HAP-1 (cell line): ENCODE results near the gene DLG2.
A peak's percentile ranks its signal among the peaks of the same experiment; 100 is the strongest.

Source experiments
- DNase-seq, 2 experiments: peaks; one replicate each; pipeline ENCODE4 v3.0.0-alpha.2; 2016 to 2020; ENCODE audit warnings: low spot score in 2 of 2
- H3K27me3 ChIP-seq: fragments of 250-450 bp; sonication (Bioruptor Pico); 2 replicates; pipeline ENCODE4 v1.5.1; 2020; ENCODE audit warnings: low read depth, mild to moderate bottlenecking, moderate library complexity
- H3K36me3 ChIP-seq: fragments of 250-450 bp; sonication (Bioruptor Pico); replicated peaks from 2 replicates; pipeline ENCODE4 v1.5.1; 2020; ENCODE audit warnings: mild to moderate bottlenecking
- H3K4me1 ChIP-seq: fragments of 250-450 bp; sonication (Bioruptor Pico); 2 replicates; pipeline ENCODE4 v1.5.1; 2020; ENCODE audit warnings: mild to moderate bottlenecking
- H3K4me3 ChIP-seq: fragments of 250-450 bp; sonication (Bioruptor Pico); 2 replicates; pipeline ENCODE4 v1.5.1; 2020; ENCODE audit warnings: mild to moderate bottlenecking, moderate library complexity
- H3K9me3 ChIP-seq: fragments of 250-450 bp; sonication (Bioruptor Pico); 2 replicates; pipeline ENCODE4 v1.5.1; 2020; ENCODE audit warnings: mild to moderate bottlenecking, moderate library complexity
- in situ Hi-C: fragments of 300-500 bp; cut with MboI; formaldehyde crosslinking; loops from 3 replicates; pipeline ENCODE4 v1.14.3; 2020; ENCODE audit warnings: low sequenced_read_pairs, inconsistent platforms, mixed read lengths

DLG2 gene

GRCh38 chr11:85526564-85526963 lies 100.6 kb downstream of the DLG2 start:
- H3K4me1 ChIP-seq, result peaks cover 20% of the 10 kb centered on the region
- peak in 1 of 2 experiments; percentile 76 for DNase-seq
- no peak overlapping the region for H3K4me3 ChIP-seq
- in situ Hi-C loops, result no loop called here
- H3K27me3 ChIP-seq, result no peaks in the 10 kb centered on the region
- H3K36me3 ChIP-seq, result no peaks in the 10 kb centered on the region
- H3K9me3 ChIP-seq, result peaks cover 15% of the 10 kb centered on the region

- in situ Hi-C loops, result no loop called here
- no peak for DNase-seq
- Histone ChIP-seq H3K4me1 (peaks cover 20% of the 10 kb centered on the region), H3K27me3 (no peaks in the 10 kb centered on the region), H3K36me3 (no peaks in the 10 kb centered on the region), H3K9me3 (peaks cover 16% of the 10 kb centered on the region), H3K4me3 (no peak overlapping the region)
Measured at GRCh38 chr11:85525686-85526085, 101.5 kb downstream of the DLG2 start.

- no peaks in the 10 kb centered on the region for H3K27me3 ChIP-seq
- DNase-seq, result no peak
- peaks cover 8% of the 10 kb centered on the region for H3K4me1 ChIP-seq
- in situ Hi-C loops, result no loop called here
- H3K36me3 ChIP-seq, result no peaks in the 10 kb centered on the region
- peaks cover 6% of the 10 kb centered on the region for H3K9me3 ChIP-seq
- no peak overlapping the region for H3K4me3 ChIP-seq
Measured at GRCh38 chr11:85517272-85517671, 109.9 kb downstream of the DLG2 start.

GRCh38 chr11:85495918-85496317 lies 131.2 kb downstream of the DLG2 start:
- no peaks in the 10 kb centered on the region for H3K9me3 ChIP-seq

GRCh38 chr11:85494396-85494795 lies 132.7 kb downstream of the DLG2 start:
- in situ Hi-C loops, result no loop called here
- H3K4me3 ChIP-seq, result no peak overlapping the region
- H3K9me3 ChIP-seq, result no peaks in the 10 kb centered on the region
- DNase-seq, result no peak
- no peaks in the 10 kb centered on the region for H3K4me1 ChIP-seq
- H3K36me3 ChIP-seq, result no peaks in the 10 kb centered on the region
- no peaks in the 10 kb centered on the region for H3K27me3 ChIP-seq

More at GRCh38 chr11:85495918-85496317, 131.2 kb downstream of the DLG2 start:
- H3K4me1 ChIP-seq, result no peaks in the 10 kb centered on the region
- in situ Hi-C loops, result no loop called here
- H3K36me3 ChIP-seq, result no peaks in the 10 kb centered on the region
- no peaks in the 10 kb centered on the region for H3K27me3 ChIP-seq
- no peak for DNase-seq
- H3K4me3 ChIP-seq, result no peak overlapping the region

- Histone ChIP-seq H3K4me3 (no peak overlapping the region), H3K9me3 (peaks cover 3% of the 10 kb centered on the region; the same call in 1 of the 2 replicates), H3K4me1 (no peaks in the 10 kb centered on the region), H3K27me3 (no peaks in the 10 kb centered on the region), H3K36me3 (no peaks in the 10 kb centered on the region)
- DNase-seq, result no peak
- in situ Hi-C loops, result no loop called here
Measured at GRCh38 chr11:85485902-85486301, 141.2 kb downstream of the DLG2 start.

GRCh38 chr11:85483861-85484260 lies 143.3 kb downstream of the DLG2 start:
- in situ Hi-C loops, result no loop called here
- Histone ChIP-seq H3K4me1 (no peaks in the 10 kb centered on the region), H3K9me3 (peaks cover 3% of the 10 kb centered on the region; the same call in 1 of the 2 replicates), H3K36me3 (no peaks in the 10 kb centered on the region), H3K27me3 (no peaks in the 10 kb centered on the region), H3K4me3 (no peak overlapping the region)
- no peak for DNase-seq

GRCh38 chr11:85481862-85482261 lies 145.3 kb downstream of the DLG2 start:
- H3K9me3 ChIP-seq, result peaks cover 3% of the 10 kb centered on the region; the same call in 1 of the 2 replicates
- H3K4me1 ChIP-seq, result no peaks in the 10 kb centered on the region
- in situ Hi-C loops, result no loop called here

GRCh38 chr11:85475660-85476517 lies 151.3 kb downstream of the DLG2 start:
- in situ Hi-C loops, result no loop called here
- no peaks in the 10 kb centered on the region for H3K27me3 ChIP-seq
- no peak for DNase-seq

More at GRCh38 chr11:85481862-85482261, 145.3 kb downstream of the DLG2 start:
- Histone ChIP-seq H3K36me3 (no peaks in the 10 kb centered on the region), H3K4me3 (no peak overlapping the region), H3K27me3 (no peaks in the 10 kb centered on the region)
- DNase-seq, result no peak

GRCh38 chr11:85472953-85473352 lies 154.2 kb downstream of the DLG2 start:
- H3K27me3 ChIP-seq, result no peaks in the 10 kb centered on the region
- H3K4me3 ChIP-seq, result no peak overlapping the region
- no peaks in the 10 kb centered on the region for H3K36me3 ChIP-seq
- DNase-seq, result no peak
- H3K4me1 ChIP-seq, result peaks cover 5% of the 10 kb centered on the region
- in situ Hi-C loops, result no loop called here
- H3K9me3 ChIP-seq, result no peaks in the 10 kb centered on the region

More at GRCh38 chr11:85475660-85476517, 151.3 kb downstream of the DLG2 start:
- no peaks in the 10 kb centered on the region for H3K9me3 ChIP-seq
- H3K4me3 ChIP-seq, result no peak overlapping the region
- no peaks in the 10 kb centered on the region for H3K36me3 ChIP-seq
- peaks cover 2% of the 10 kb centered on the region for H3K4me1 ChIP-seq

GRCh38 chr11:85464283-85464682 lies 162.9 kb downstream of the DLG2 start:
- Histone ChIP-seq H3K27me3 (no peaks in the 10 kb centered on the region), H3K36me3 (no peaks in the 10 kb centered on the region), H3K9me3 (no peaks in the 10 kb centered on the region), H3K4me3 (no peak overlapping the region), H3K4me1 (0 out of 2 replicates have a peak, but pooled peaks cover 2% of the 10 kb centered on the region)
- in situ Hi-C loops, result no loop called here
- DNase-seq, result no peak

GRCh38 chr11:85459304-85459703 lies 167.8 kb downstream of the DLG2 start:
- no peaks in the 10 kb centered on the region for H3K27me3 ChIP-seq
- no peak for DNase-seq
- in situ Hi-C loops, result no loop called here

GRCh38 chr11:85444479-85444878 lies 182.7 kb downstream of the DLG2 start:
- in situ Hi-C loops, result no loop called here
- no peak overlapping the region for H3K4me3 ChIP-seq

More at GRCh38 chr11:85459304-85459703, 167.8 kb downstream of the DLG2 start:
- Histone ChIP-seq H3K4me1 (0 out of 2 replicates have a peak, but pooled peaks cover 2% of the 10 kb centered on the region), H3K9me3 (no peaks in the 10 kb centered on the region), H3K36me3 (no peaks in the 10 kb centered on the region), H3K4me3 (no peak overlapping the region)

GRCh38 chr11:85440273-85440672 lies 186.9 kb downstream of the DLG2 start:
- in situ Hi-C loops, result no loop called here
- H3K36me3 ChIP-seq, result no peaks in the 10 kb centered on the region

More at GRCh38 chr11:85444479-85444878, 182.7 kb downstream of the DLG2 start:
- DNase-seq, result no peak
- H3K27me3 ChIP-seq, result no peaks in the 10 kb centered on the region
- no peaks in the 10 kb centered on the region for H3K4me1 ChIP-seq
- H3K36me3 ChIP-seq, result no peaks in the 10 kb centered on the region
- H3K9me3 ChIP-seq, result no peaks in the 10 kb centered on the region

More at GRCh38 chr11:85440273-85440672, 186.9 kb downstream of the DLG2 start:
- Histone ChIP-seq H3K4me3 (no peak overlapping the region), H3K4me1 (no peaks in the 10 kb centered on the region), H3K9me3 (peaks cover 4% of the 10 kb centered on the region; the same call in 1 of the 2 replicates), H3K27me3 (no peaks in the 10 kb centered on the region)
- no peak for DNase-seq
